A673 (cell line): ENCODE data around the gene PRR7. TPM values are rescaled to one million over a fixed set of nuclear protein-coding genes. Genes with fewer than 3 reads are reported as not detected.

Experiments used
- BruUV-seq: library from RNA; stranded (reverse); fragments of 400-500 nt; replicated peaks from 2 replicates; lab custom pipeline; 2021; lab: Mats Ljungman, UMichigan
- CTCF ChIA-PET: fragments of 300-600 bp; sonication (Branson Sonifier 250); formaldehyde crosslinking; loops from one replicate; lab custom pipeline; 2022; ENCODE audit warnings: antibody characterized with exemption; lab: Charles Lee
- POLR2A ChIA-PET: fragments of 300-600 bp; sonication (Branson Sonifier 250); formaldehyde crosslinking; loops from one replicate; lab custom pipeline; 2022; ENCODE audit warnings: antibody characterized with exemption; ENCODE audit not compliant: low non-redundant PET; lab: Charles Lee
- DNase-seq: peaks from one replicate; pipeline ENCODE4 v3.0.0-alpha.2; 2015; ENCODE audit warnings: low spot score
- H3K27ac ChIP-seq: fragments of 200-600 bp; sonication (generic); 2 replicates; pipeline ENCODE4 v1.5.1; 2016; ENCODE audit warnings: mixed run types, low read depth, mild to moderate bottlenecking, mixed read lengths, antibody characterized with exemption, low read length; ENCODE audit not compliant: poor library complexity, severe bottlenecking
- H3K27me3 ChIP-seq: fragments of 200-600 bp; sonication (generic); replicated peaks from 2 replicates; pipeline ENCODE4 v1.6.1; 2017; ENCODE audit warnings: mixed run types, low read depth, mild to moderate bottlenecking, mixed read lengths, antibody characterized with exemption, low read length; ENCODE audit not compliant: insufficient read depth, poor library complexity
- H3K36me3 ChIP-seq: fragments of 200-600 bp; sonication (generic); 2 replicates; pipeline ENCODE4 v1.6.1; 2016; ENCODE audit warnings: mixed run types, mild to moderate bottlenecking, mixed read lengths, antibody characterized with exemption, low read length; ENCODE audit not compliant: insufficient read depth, poor library complexity, severe bottlenecking
- H3K4me1 ChIP-seq: fragments of 200-600 bp; sonication (generic); 2 replicates; pipeline ENCODE4 v1.6.1; 2017; ENCODE audit warnings: mixed run types, mild to moderate bottlenecking, mixed read lengths, antibody characterized with exemption, low read length; ENCODE audit not compliant: insufficient read depth, poor library complexity, severe bottlenecking
- H3K4me3 ChIP-seq: fragments of 200-600 bp; sonication (generic); 2 replicates; pipeline ENCODE4 v1.5.1; 2016; ENCODE audit warnings: low read depth, mixed run types, mild to moderate bottlenecking, mixed read lengths, low read length; ENCODE audit not compliant: poor library complexity, severe bottlenecking
- H3K9me3 ChIP-seq: fragments of 200-600 bp; sonication (generic); 2 replicates; pipeline ENCODE4 v1.6.1; 2016; ENCODE audit warnings: mixed run types, low read depth, mild to moderate bottlenecking, mixed read lengths, antibody characterized with exemption, low read length; ENCODE audit not compliant: poor library complexity, severe bottlenecking
- EZH2 ChIP-seq: fragments of 200-600 bp; sonication (generic); IDR thresholded peaks from 2 replicates; pipeline ENCODE4 v1.6.1; 2017; ENCODE audit warnings: borderline replicate concordance, low read depth, mild to moderate bottlenecking, mixed read lengths, antibody characterized with exemption, low read length; ENCODE audit not compliant: poor library complexity, severe bottlenecking
- intact Hi-C: fragments of 100-400 bp; cut with micrococcal nuclease; formaldehyde crosslinking; loops from one replicate; pipeline ENCODE4 v1.10.0; 2022; ENCODE audit not compliant: unreplicated experiment
- total RNA-seq: library from RNA; stranded (reverse); gene quantifications from 2 replicates; pipeline ENCODE4 v1.2.3, GENCODE V29; 2021
- TF ChIP-seq, protein P1 (sequence below): fragments of 300-800, 200-600 bp; sonication (generic); conservative IDR thresholded peaks from 2 replicates; pipeline ENCODE4 v1.5.1; 2017; ENCODE audit warnings: low read depth, mild to moderate bottlenecking, antibody characterized with exemption, low read length, moderate library complexity, mixed read lengths

Gene PRR7
- total RNA-seq, 1 experiment from 2014 or later = 3.0 TPM

GRCh38 chr5:177492841-177493240 lies 46.2 kb downstream of the PRR7 start:
- DNase-seq = no peak
- intact Hi-C loops = no loop called here
- Histone ChIP-seq H3K9me3 (no peaks in the 10 kb centered on the region), H3K27ac (peak overlapping the region; percentile 42), H3K27me3 (no peaks in the 10 kb centered on the region), H3K36me3 (peaks cover 12% of the 10 kb centered on the region), H3K4me1 (peaks cover 54% of the 10 kb centered on the region), H3K4me3 (no peak overlapping the region)
- ChIA-PET CTCF (interaction anchor here (0.8 kb wide), 1 partner anchor 38 kb away, joined by 3 read pairs; no protein-coding TSS in a partner anchor), POLR2A (interaction anchor here (0.6 kb wide), 1 partner anchor 12 kb away, joined by 3 read pairs; no protein-coding TSS in a partner anchor)
- BruUV-seq = no TSS peak
- TF ChIP-seq, protein P1, sequence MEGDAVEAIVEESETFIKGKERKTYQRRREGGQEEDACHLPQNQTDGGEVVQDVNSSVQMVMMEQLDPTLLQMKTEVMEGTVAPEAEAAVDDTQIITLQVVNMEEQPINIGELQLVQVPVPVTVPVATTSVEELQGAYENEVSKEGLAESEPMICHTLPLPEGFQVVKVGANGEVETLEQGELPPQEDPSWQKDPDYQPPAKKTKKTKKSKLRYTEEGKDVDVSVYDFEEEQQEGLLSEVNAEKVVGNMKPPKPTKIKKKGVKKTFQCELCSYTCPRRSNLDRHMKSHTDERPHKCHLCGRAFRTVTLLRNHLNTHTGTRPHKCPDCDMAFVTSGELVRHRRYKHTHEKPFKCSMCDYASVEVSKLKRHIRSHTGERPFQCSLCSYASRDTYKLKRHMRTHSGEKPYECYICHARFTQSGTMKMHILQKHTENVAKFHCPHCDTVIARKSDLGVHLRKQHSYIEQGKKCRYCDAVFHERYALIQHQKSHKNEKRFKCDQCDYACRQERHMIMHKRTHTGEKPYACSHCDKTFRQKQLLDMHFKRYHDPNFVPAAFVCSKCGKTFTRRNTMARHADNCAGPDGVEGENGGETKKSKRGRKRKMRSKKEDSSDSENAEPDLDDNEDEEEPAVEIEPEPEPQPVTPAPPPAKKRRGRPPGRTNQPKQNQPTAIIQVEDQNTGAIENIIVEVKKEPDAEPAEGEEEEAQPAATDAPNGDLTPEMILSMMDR = no peak
- TF ChIP-seq EZH2 = no peak

GRCh38 chr5:177493795-177494345 lies 47.3 kb downstream of the PRR7 start:
- Histone ChIP-seq H3K27me3 (no peaks in the 10 kb centered on the region), H3K4me3 (no peak overlapping the region), H3K4me1 (peaks cover 60% of the 10 kb centered on the region), H3K36me3 (peaks cover 6% of the 10 kb centered on the region), H3K27ac (peak overlapping the region; percentile 50), H3K9me3 (no peaks in the 10 kb centered on the region)
- TF ChIP-seq EZH2 = no peak
- TF ChIP-seq, protein P1 = no peak
- no TSS peak for BruUV-seq
- POLR2A ChIA-PET = no interaction called here
- DNase-seq = no peak
- intact Hi-C loops = no loop called here
- CTCF ChIA-PET = no interaction called here

- Histone ChIP-seq H3K27ac (peak overlapping the region; percentile 93), H3K27me3 (no peaks in the 10 kb centered on the region), H3K36me3 (peaks cover 4% of the 10 kb centered on the region), H3K4me3 (no peak overlapping the region), H3K4me1 (peaks cover 59% of the 10 kb centered on the region), H3K9me3 (no peaks in the 10 kb centered on the region)
- intact Hi-C loops = no loop called here
- no TSS peak for BruUV-seq
- peak; percentile 44 for DNase-seq
- ChIA-PET POLR2A (no interaction called here), CTCF (no interaction called here)
- TF ChIP-seq, protein P1 = peak; percentile 27
- TF ChIP-seq EZH2 = no peak
Observed at GRCh38 chr5:177494346-177495195, 48.0 kb downstream of the PRR7 start.
